A673 (cell line): ENCODE results near the gene EMILIN2. TPM values are rescaled to one million over a fixed set of nuclear protein-coding genes. Genes with fewer than 3 reads are reported as not detected.

Experiments
- BruUV-seq: library from RNA; stranded (reverse); fragments of 400-500 nt; replicated peaks from 2 replicates; lab custom pipeline; 2021; lab: Mats Ljungman, UMichigan
- CTCF ChIA-PET: fragments of 300-600 bp; sonication (Branson Sonifier 250); formaldehyde crosslinking; loops from one replicate; lab custom pipeline; 2022; ENCODE audit warnings: antibody characterized with exemption; lab: Charles Lee
- POLR2A ChIA-PET: fragments of 300-600 bp; sonication (Branson Sonifier 250); formaldehyde crosslinking; loops from one replicate; lab custom pipeline; 2022; ENCODE audit warnings: antibody characterized with exemption; ENCODE audit not compliant: low non-redundant PET; lab: Charles Lee
- DNase-seq: peaks from one replicate; pipeline ENCODE4 v3.0.0-alpha.2; 2015; ENCODE audit warnings: low spot score
- H3K27ac ChIP-seq: fragments of 200-600 bp; sonication (generic); 2 replicates; pipeline ENCODE4 v1.5.1; 2016; ENCODE audit warnings: mixed run types, low read depth, mild to moderate bottlenecking, mixed read lengths, antibody characterized with exemption, low read length; ENCODE audit not compliant: poor library complexity, severe bottlenecking
- H3K27me3 ChIP-seq: fragments of 200-600 bp; sonication (generic); replicated peaks from 2 replicates; pipeline ENCODE4 v1.6.1; 2017; ENCODE audit warnings: mixed run types, low read depth, mild to moderate bottlenecking, mixed read lengths, antibody characterized with exemption, low read length; ENCODE audit not compliant: insufficient read depth, poor library complexity
- H3K36me3 ChIP-seq: fragments of 200-600 bp; sonication (generic); 2 replicates; pipeline ENCODE4 v1.6.1; 2016; ENCODE audit warnings: mixed run types, mild to moderate bottlenecking, mixed read lengths, antibody characterized with exemption, low read length; ENCODE audit not compliant: insufficient read depth, poor library complexity, severe bottlenecking
- H3K4me1 ChIP-seq: fragments of 200-600 bp; sonication (generic); 2 replicates; pipeline ENCODE4 v1.6.1; 2017; ENCODE audit warnings: mixed run types, mild to moderate bottlenecking, mixed read lengths, antibody characterized with exemption, low read length; ENCODE audit not compliant: insufficient read depth, poor library complexity, severe bottlenecking
- H3K4me3 ChIP-seq: fragments of 200-600 bp; sonication (generic); 2 replicates; pipeline ENCODE4 v1.5.1; 2016; ENCODE audit warnings: low read depth, mixed run types, mild to moderate bottlenecking, mixed read lengths, low read length; ENCODE audit not compliant: poor library complexity, severe bottlenecking
- H3K9me3 ChIP-seq: fragments of 200-600 bp; sonication (generic); 2 replicates; pipeline ENCODE4 v1.6.1; 2016; ENCODE audit warnings: mixed run types, low read depth, mild to moderate bottlenecking, mixed read lengths, antibody characterized with exemption, low read length; ENCODE audit not compliant: poor library complexity, severe bottlenecking
- EZH2 ChIP-seq: fragments of 200-600 bp; sonication (generic); IDR thresholded peaks from 2 replicates; pipeline ENCODE4 v1.6.1; 2017; ENCODE audit warnings: borderline replicate concordance, low read depth, mild to moderate bottlenecking, mixed read lengths, antibody characterized with exemption, low read length; ENCODE audit not compliant: poor library complexity, severe bottlenecking
- intact Hi-C: fragments of 100-400 bp; cut with micrococcal nuclease; formaldehyde crosslinking; loops from one replicate; pipeline ENCODE4 v1.10.0; 2022; ENCODE audit not compliant: unreplicated experiment
- total RNA-seq: library from RNA; stranded (reverse); gene quantifications from 2 replicates; pipeline ENCODE4 v1.2.3, GENCODE V29; 2021
- TF ChIP-seq, protein P1 (sequence below): fragments of 300-800, 200-600 bp; sonication (generic); conservative IDR thresholded peaks from 2 replicates; pipeline ENCODE4 v1.5.1; 2017; ENCODE audit warnings: low read depth, mild to moderate bottlenecking, antibody characterized with exemption, low read length, moderate library complexity, mixed read lengths

The EMILIN2 gene
- total RNA-seq, 1 experiment from 2014 or later, result 23.4 TPM

DNA sequence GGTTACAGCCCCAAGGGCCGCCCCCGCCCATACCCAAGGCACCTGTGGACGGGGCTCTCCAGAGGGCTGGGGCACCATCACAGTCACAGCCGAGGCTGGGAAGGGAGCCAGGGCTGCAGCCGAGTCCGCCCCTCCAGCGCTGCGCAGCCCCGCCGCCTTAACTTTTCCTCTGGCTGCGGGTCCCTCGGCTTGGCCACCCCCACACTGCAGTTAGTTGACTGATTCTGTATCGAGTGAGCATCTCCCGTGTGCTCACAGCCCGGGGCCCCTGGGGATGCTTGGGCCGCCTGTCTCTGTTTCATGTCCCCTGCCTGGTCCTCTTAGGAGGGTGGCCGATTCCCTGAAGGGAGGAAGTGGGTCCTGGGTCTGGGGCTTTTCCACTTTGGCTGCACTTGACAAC is 33.7 kb downstream of the EMILIN2 start:
- no TSS peak for BruUV-seq
- DNase-seq, result no peak
- Histone ChIP-seq H3K4me3 (no peak overlapping the region), H3K27ac (peak overlapping the region; percentile 73), H3K36me3 (no peaks in the 10 kb centered on the region), H3K9me3 (no peaks in the 10 kb centered on the region), H3K4me1 (peaks cover 27% of the 10 kb centered on the region), H3K27me3 (no peaks in the 10 kb centered on the region)
- CTCF ChIA-PET, result no interaction called here
- intact Hi-C loops, result no loop called here
- TF ChIP-seq, protein P1, sequence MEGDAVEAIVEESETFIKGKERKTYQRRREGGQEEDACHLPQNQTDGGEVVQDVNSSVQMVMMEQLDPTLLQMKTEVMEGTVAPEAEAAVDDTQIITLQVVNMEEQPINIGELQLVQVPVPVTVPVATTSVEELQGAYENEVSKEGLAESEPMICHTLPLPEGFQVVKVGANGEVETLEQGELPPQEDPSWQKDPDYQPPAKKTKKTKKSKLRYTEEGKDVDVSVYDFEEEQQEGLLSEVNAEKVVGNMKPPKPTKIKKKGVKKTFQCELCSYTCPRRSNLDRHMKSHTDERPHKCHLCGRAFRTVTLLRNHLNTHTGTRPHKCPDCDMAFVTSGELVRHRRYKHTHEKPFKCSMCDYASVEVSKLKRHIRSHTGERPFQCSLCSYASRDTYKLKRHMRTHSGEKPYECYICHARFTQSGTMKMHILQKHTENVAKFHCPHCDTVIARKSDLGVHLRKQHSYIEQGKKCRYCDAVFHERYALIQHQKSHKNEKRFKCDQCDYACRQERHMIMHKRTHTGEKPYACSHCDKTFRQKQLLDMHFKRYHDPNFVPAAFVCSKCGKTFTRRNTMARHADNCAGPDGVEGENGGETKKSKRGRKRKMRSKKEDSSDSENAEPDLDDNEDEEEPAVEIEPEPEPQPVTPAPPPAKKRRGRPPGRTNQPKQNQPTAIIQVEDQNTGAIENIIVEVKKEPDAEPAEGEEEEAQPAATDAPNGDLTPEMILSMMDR, result no peak
- no peak for TF ChIP-seq EZH2
- POLR2A ChIA-PET, result no interaction called here

GRCh38 chr18:2881088-2881839 is 34.5 kb downstream of the EMILIN2 start:
- CTCF ChIA-PET, result interaction anchor here (0.6 kb wide), 1 partner anchor 270 kb away, joined by 3 read pairs; no protein-coding TSS in a partner anchor

GRCh38 chr18:2881840-2882195 is 35.0 kb downstream of the EMILIN2 start:
- Histone ChIP-seq H3K27me3 (no peaks in the 10 kb centered on the region), H3K4me3 (no peak overlapping the region), H3K4me1 (peaks cover 27% of the 10 kb centered on the region), H3K9me3 (no peaks in the 10 kb centered on the region), H3K27ac (peak overlapping the region; percentile 73), H3K36me3 (no peaks in the 10 kb centered on the region)
- CTCF ChIA-PET, result no interaction called here
- POLR2A ChIA-PET, result no interaction called here
- no peak for DNase-seq
- BruUV-seq, result no TSS peak
- TF ChIP-seq, protein P1, result no peak
- no peak for TF ChIP-seq EZH2
- intact Hi-C loops, result no loop called here

More at GRCh38 chr18:2881088-2881839, 34.5 kb downstream of the EMILIN2 start:
- H3K4me3 ChIP-seq, result no peak overlapping the region
- H3K36me3 ChIP-seq, result no peaks in the 10 kb centered on the region
- no peaks in the 10 kb centered on the region for H3K9me3 ChIP-seq
- peaks cover 27% of the 10 kb centered on the region for H3K4me1 ChIP-seq
- TF ChIP-seq, protein P1, result no peak
- TF ChIP-seq EZH2, result no peak
- no peaks in the 10 kb centered on the region for H3K27me3 ChIP-seq
- DNase-seq, result peak; percentile 82
- intact Hi-C loops, result no loop called here
- POLR2A ChIA-PET, result no interaction called here
- no TSS peak for BruUV-seq
- peak overlapping the region; percentile 73 for H3K27ac ChIP-seq
